Transverse colon (tissue), 4 donors: Measurements from ENCODE around the gene GRM8. TPM values are rescaled to one million over a fixed set of nuclear protein-coding genes. Genes with fewer than 3 reads are reported as not detected.

Experiments used
- DNase-seq: peaks from one replicate; pipeline ENCODE4 v3.0.0-alpha.2; 2019
- H3K27ac ChIP-seq, 4 donors: fragments of 200-600 bp; sonication (generic); 2 replicates each; pipeline ENCODE4 v1.5.1; 2016 to 2018; ENCODE audit warnings: inconsistent platforms in 4 of 4
- H3K27me3 ChIP-seq: fragments of 200-600 bp; sonication (generic); 2 replicates; pipeline ENCODE4 v1.5.1; 2017; ENCODE audit warnings: inconsistent platforms
- H3K36me3 ChIP-seq, 4 donors: fragments of 200-600 bp; sonication (generic); 2 replicates each; pipeline ENCODE4 v1.5.1; 2017 to 2019; ENCODE audit warnings: inconsistent platforms in 4 of 4
- H3K4me1 ChIP-seq, 4 donors: fragments of 200-600 bp; sonication (generic); 2 replicates each; pipeline ENCODE4 v1.5.1; 2017 to 2020; ENCODE audit warnings: inconsistent platforms in 4 of 4
- H3K4me3 ChIP-seq, 4 donors: fragments of 200-600 bp; sonication (generic); 1 replicate in 1 of 4; 2 replicates in 3 of 4; pipeline versions ENCODE4 v1.5.1 to v1.6.1; 2017 to 2019; ENCODE audit warnings: inconsistent platforms in 4 of 4
- H3K9me3 ChIP-seq, 2 donors: fragments of 200-600 bp; sonication (generic); 2 replicates each; pipeline ENCODE4 v1.5.1; 2017 to 2019; ENCODE audit warnings: inconsistent platforms in 2 of 2
- EP300 ChIP-seq: sonication (generic); formaldehyde crosslinking; IDR thresholded peaks from one replicate; pipeline ENCODE4 v1.6.1; 2017; ENCODE audit warnings: antibody characterized with exemption, low read depth
- POLR2A ChIP-seq: fragments of 450-650 bp; IDR thresholded peaks from one replicate; pipeline ENCODE4 v1.6.1; 2016; ENCODE audit warnings: antibody characterized with exemption, mild to moderate bottlenecking, moderate library complexity
- POLR2AphosphoS5 ChIP-seq, 3 donors: sonication (generic); formaldehyde crosslinking; IDR thresholded peaks; one replicate each; pipeline ENCODE4 v1.6.1; 2016; ENCODE audit warnings: antibody characterized with exemption in 3 of 3
- WGBS, 2 donors: methylation state at CpG; one replicate each; pipeline ENCODE4 v1.1.5; 2018; ENCODE audit warnings: low coverage in 1 of 2; 5-methylcytosine and 5-hydroxymethylcytosine counted together
- in situ Hi-C, 4 donors: fragments of 200-750 bp; cut with MboI; loops; one replicate each; pipeline versions ENCODE4 v1.15.0 to v1.15.1; 2017; ENCODE audit warnings: low sequenced_read_pairs in 3 of 4, low pct_ligation_motif_present in 1 of 4, low pct_unique_long_range_greater_than_20kb in 1 of 4
- intact Hi-C: fragments of 100-400 bp; cut with DNase I; formaldehyde crosslinking; loops from one replicate; pipeline ENCODE4 v1.15.1; 2023; ENCODE audit warnings: low total_unique reads
- total RNA-seq, 4 donors: library from RNA; depleted of rRNA; stranded (reverse); fragments of >200 nt; gene quantifications; one replicate each; pipeline ENCODE4 v1.1.0, GENCODE V29; 2016
- TF ChIP-seq, protein P1 (sequence below), 5 experiments: fragments of 200-600 bp in 3 of 5; fragments of 450-650 bp in 2 of 5; sonication (generic) in 3 of 5; IDR thresholded peaks; 1 replicate in 2 of 5; 2 replicates in 3 of 5; pipeline ENCODE4 v1.5.1; 2016 to 2017; ENCODE audit warnings: antibody characterized with exemption in 5 of 5, inconsistent platforms in 3 of 5, mild to moderate bottlenecking in 2 of 5, moderate library complexity in 1 of 5

The GRM8 gene
- total RNA-seq, 4 donors from 2014 or later: 0.68 to 9.7 (median 2.9) TPM

DNA sequence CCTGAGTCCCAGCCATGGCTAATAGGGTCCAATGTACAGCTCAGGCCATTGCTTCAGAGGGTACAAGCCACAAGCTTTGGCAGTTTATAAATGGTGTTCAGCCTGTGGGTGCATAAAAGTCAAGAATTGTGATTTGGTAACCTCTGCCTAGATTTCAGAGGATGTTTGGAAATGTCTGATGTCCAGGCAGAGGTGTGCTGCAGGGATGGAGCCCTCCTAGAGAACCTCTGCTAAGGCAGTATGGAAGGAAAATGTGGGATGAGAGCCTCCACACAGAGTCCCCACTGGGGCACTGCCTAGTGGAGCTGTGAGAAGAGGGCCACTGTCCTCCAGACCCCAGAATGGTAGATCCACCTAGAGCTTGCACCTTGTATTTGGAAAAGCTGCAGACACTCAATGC, 779.9 kb downstream of the GRM8 start:
- no peak overlapping the region for H3K4me3 ChIP-seq
- DNase-seq: no peak
- no peaks in the 10 kb centered on the region for H3K27me3 ChIP-seq
- H3K4me1 ChIP-seq: no peaks in the 10 kb centered on the region
- in situ Hi-C loops (no loop called here), intact Hi-C loops (no loop called here)
- peaks cover 0 to 3% of the 10 kb centered on the region in 2 donors for H3K9me3 ChIP-seq
- no peaks in the 10 kb centered on the region for H3K36me3 ChIP-seq
- TF ChIP-seq POLR2AphosphoS5 (IDR thresholded peaks at IDR 0.05) (no peak), POLR2A (no peak), EP300 (no peak)
- TF ChIP-seq, protein P1, sequence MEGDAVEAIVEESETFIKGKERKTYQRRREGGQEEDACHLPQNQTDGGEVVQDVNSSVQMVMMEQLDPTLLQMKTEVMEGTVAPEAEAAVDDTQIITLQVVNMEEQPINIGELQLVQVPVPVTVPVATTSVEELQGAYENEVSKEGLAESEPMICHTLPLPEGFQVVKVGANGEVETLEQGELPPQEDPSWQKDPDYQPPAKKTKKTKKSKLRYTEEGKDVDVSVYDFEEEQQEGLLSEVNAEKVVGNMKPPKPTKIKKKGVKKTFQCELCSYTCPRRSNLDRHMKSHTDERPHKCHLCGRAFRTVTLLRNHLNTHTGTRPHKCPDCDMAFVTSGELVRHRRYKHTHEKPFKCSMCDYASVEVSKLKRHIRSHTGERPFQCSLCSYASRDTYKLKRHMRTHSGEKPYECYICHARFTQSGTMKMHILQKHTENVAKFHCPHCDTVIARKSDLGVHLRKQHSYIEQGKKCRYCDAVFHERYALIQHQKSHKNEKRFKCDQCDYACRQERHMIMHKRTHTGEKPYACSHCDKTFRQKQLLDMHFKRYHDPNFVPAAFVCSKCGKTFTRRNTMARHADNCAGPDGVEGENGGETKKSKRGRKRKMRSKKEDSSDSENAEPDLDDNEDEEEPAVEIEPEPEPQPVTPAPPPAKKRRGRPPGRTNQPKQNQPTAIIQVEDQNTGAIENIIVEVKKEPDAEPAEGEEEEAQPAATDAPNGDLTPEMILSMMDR (IDR thresholded peaks at IDR 0.05): no peak
- H3K27ac ChIP-seq: no peak overlapping the region

DNA sequence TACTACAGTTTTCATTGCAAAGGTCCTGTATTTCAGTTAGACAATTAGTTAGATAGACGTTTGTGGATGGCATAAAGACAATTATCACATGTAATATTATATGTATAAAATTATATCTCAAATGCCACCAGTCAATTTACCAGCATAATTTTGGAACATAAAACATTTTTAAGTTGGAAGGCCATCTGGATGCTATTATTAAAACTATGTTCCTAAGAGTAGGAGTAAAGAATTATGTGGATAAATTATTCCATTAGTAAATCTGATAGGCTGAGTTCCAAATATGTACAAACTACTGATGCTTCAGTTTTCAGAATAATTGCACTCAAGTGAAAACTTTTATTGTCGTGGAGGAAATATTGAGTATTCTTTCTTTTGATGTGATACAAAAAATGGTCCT, 790.3 kb downstream of the GRM8 start:
- Histone ChIP-seq H3K9me3 (no peaks in the 10 kb centered on the region), H3K27ac (no peak overlapping the region), H3K36me3 (no peaks in the 10 kb centered on the region), H3K4me1 (no peaks in the 10 kb centered on the region), H3K4me3 (no peak overlapping the region), H3K27me3 (no peaks in the 10 kb centered on the region)
- 60 to 73% methylated on average over 2 of the region's 2 CpGs for WGBS, 2 donors
- in situ Hi-C loops (no loop called here), intact Hi-C loops (no loop called here)
- TF ChIP-seq POLR2AphosphoS5 (IDR thresholded peaks at IDR 0.05): no peak
- no peak for TF ChIP-seq POLR2A
- TF ChIP-seq, protein P1 (IDR thresholded peaks at IDR 0.05): no peak
- TF ChIP-seq EP300: no peak
- DNase-seq: no peak

DNA sequence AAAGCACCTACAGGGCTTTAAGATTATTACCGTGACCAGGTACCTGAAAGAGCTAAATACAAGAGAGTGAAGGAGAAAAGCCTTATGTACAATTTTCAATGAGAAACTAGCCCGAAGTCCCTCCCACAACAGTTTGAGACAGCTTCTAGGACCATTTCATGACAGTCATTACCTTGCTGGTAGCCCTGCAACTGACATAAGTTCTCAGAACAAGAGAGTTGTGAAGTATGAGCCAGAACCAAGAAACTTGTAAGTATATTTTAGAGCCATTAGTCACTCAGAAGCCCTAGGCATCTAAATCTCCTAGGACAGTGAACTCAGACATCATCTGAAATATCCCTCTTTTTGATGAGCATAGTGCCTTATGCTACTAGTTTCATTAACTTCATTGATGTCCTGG, 792.1 kb downstream of the GRM8 start:
- Histone ChIP-seq H3K9me3 (no peaks in the 10 kb centered on the region), H3K27ac (no peak overlapping the region), H3K36me3 (no peaks in the 10 kb centered on the region), H3K4me1 (no peaks in the 10 kb centered on the region), H3K27me3 (no peaks in the 10 kb centered on the region), H3K4me3 (no peak overlapping the region)
- in situ Hi-C loops (no loop called here), intact Hi-C loops (no loop called here)
- no peak for TF ChIP-seq POLR2AphosphoS5 (IDR thresholded peaks at IDR 0.05)
- no peak for TF ChIP-seq EP300
- no peak for TF ChIP-seq POLR2A
- TF ChIP-seq, protein P1 (IDR thresholded peaks at IDR 0.05): no peak
- WGBS, 2 donors: 85 to 90% methylated on average over 2 of the region's 2 CpGs
- no peak for DNase-seq

DNA sequence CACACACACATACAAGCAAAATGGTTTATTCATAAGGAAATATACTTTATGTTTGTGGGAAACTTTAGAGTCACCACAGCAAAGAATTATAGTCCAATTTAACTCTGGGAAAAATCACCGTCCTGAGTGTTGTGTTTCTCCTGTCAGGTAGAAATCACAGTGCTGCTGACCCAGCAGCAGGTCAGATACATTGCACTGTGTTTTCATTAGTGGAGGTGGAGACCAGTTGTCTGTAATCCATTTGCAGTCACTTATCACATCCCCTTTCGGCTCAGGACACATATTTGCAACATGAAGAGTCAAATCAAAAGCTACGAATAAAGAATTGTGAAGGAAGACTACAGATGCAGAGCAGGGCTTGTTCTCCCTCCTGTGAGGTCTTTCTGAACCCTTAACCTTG, 799.6 kb downstream of the GRM8 start:
- Histone ChIP-seq H3K4me3 (no peak overlapping the region), H3K9me3 (no peaks in the 10 kb centered on the region), H3K27ac (no peak overlapping the region), H3K27me3 (no peaks in the 10 kb centered on the region), H3K36me3 (no peaks in the 10 kb centered on the region), H3K4me1 (peaks cover 0 to 26% (median 11%) of the 10 kb centered on the region in 4 donors)
- WGBS, 2 donors: 67 to 86% methylated on average over 1 to 3 of the region's 3 CpGs
- DNase-seq: no peak
- intact Hi-C loops (loop anchor here (1.0 kb wide), 1 partner anchor 26 kb away; no protein-coding TSS in a partner anchor), in situ Hi-C loops (no loop called here)
- no peak for TF ChIP-seq POLR2AphosphoS5 (IDR thresholded peaks at IDR 0.05)
- TF ChIP-seq, protein P1 (IDR thresholded peaks at IDR 0.05): no peak
- TF ChIP-seq EP300: no peak
- TF ChIP-seq POLR2A: no peak
